Measurements from ENCODE around the gene ADAMTS17.

Gene ADAMTS17

DNA sequence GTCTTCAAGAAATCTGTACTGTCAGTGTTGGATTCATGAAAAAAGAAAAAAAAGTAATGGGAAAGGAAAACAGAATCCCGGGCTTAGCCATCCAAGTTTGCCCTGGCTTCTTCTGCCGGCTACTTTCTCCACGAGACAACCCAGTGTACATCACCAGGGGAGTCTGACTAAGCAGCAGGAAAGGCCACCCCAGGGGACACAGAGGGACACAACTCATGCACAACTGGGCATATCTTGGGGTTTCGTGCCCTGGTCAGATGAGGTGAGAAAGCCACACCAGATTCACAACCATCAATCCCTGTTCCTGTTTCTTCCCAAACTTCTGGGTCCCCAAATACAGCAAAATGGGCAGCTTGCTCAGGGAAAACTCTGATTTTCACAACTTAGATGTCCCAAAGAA lies 33.2 kb downstream of the ADAMTS17 start:
- Mint-ChIP-seq H3K9me3 (no peaks in the 10 kb centered on the region), H3K36me3 (ENCODE audit: low read depth) (peaks cover 12% of the 10 kb centered on the region), H3K27me3 (no peaks in the 10 kb centered on the region), H3K27ac (no peak overlapping the region), H3K4me1 (ENCODE audit: low read depth) (peaks cover 21% of the 10 kb centered on the region), H3K4me3 (no peak overlapping the region)
- no peak for DNase-seq

DNA sequence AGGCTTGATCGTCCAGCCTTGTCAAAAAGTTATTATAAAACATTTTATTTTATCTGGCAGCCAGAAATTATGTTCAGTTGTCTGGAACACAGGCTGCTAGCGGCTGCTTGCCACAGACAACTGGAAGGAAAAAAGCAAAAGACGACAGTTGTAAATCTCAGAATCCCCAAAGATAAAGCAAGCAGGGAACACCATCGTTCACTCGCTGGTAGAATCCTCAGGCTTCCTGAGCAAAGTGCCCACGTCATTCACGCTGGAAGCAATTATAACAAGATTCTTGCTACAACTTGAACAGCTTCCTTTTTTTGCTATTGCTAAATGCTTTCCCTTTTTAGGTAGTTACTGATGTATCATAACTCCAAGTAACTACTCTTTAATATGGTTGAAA lies 33.6 kb downstream of the ADAMTS17 start:
- Mint-ChIP-seq H3K4me1 (ENCODE audit: low read depth) (peaks cover 21% of the 10 kb centered on the region), H3K27me3 (no peaks in the 10 kb centered on the region), H3K9me3 (no peaks in the 10 kb centered on the region), H3K27ac (peak overlapping the region; percentile 80), H3K4me3 (peak overlapping the region; percentile 13), H3K36me3 (ENCODE audit: low read depth) (peaks cover 12% of the 10 kb centered on the region)
- DNase-seq, result no peak

DNA sequence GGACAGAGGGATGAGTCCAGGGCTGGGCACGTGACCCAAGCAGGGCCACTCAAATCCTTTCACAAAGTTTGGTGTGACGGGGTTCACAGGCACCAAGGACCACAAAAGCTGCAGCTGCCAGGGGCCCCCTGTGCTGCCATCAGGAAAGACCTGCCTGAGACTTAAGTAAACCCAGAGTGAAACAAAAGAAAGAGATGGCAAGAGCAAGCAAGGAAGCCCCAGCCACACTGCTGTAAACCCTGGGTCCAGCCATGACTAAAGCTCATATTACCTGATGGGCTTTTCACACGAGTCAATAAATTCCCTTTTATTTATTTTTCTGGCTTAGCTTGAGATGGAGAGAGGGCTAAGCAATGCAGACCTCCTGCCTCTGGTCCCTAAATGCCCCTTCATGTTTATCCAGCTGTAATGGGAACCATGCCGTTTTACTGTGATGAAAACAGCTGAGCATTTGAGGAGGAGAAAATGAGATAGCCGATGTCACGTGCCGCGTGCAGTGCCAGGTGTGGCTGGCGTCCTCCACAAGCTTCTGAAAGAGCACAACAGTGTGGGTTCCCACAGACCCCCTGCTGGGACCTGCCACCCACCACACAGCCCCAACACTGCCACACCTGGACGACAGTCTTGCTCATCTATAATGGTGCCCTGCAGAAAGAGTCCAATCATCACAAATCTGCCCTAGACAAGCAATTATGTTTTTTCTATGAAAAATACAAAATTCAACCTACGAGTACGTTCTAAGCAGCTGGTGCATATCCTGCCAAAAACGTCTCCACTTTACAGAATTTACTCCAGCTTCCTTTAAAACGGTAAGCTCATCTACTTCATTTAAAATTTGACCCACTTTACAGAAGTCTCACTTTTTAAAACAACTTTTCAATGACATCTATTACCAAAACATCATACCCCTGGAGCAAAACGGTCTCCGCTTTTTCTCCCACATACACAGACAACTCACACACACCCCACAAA lies 34.2 kb downstream of the ADAMTS17 start:
- no peaks in the 10 kb centered on the region for H3K9me3 Mint-ChIP-seq
- H3K36me3 Mint-ChIP-seq (ENCODE audit: low read depth), result peaks cover 13% of the 10 kb centered on the region
- H3K4me1 Mint-ChIP-seq (ENCODE audit: low read depth), result peaks cover 22% of the 10 kb centered on the region
- peak overlapping the region; percentile 62 for H3K4me3 Mint-ChIP-seq
- peak overlapping the region; percentile 80 for H3K27ac Mint-ChIP-seq
- DNase-seq, result no peak
- no peaks in the 10 kb centered on the region for H3K27me3 Mint-ChIP-seq

DNA sequence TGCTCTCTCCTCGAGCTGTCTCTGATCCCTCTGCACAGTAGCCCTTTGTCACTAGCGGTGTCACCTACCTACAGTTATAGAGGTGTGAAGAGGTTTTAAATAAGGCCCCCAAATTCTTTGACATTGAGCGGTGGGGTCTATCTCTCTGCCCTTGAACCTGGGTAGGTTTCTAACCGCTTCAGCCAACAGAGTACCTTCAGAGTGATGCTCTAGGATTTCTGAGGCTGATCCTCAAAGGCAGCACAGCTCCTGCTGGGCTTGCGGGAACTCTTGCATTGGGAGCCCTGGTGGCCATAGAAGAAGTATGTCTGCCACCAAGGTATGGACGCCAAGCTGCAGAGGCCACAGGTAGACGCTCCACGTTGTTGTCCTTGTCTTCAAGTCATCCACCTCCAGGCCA lies 35.7 kb downstream of the ADAMTS17 start:
- Mint-ChIP-seq H3K4me1 (ENCODE audit: low read depth) (peaks cover 28% of the 10 kb centered on the region), H3K4me3 (no peak overlapping the region), H3K27me3 (no peaks in the 10 kb centered on the region), H3K9me3 (no peaks in the 10 kb centered on the region), H3K36me3 (ENCODE audit: low read depth) (peaks cover 9% of the 10 kb centered on the region), H3K27ac (no peak overlapping the region)
- DNase-seq, result no peak

DNA sequence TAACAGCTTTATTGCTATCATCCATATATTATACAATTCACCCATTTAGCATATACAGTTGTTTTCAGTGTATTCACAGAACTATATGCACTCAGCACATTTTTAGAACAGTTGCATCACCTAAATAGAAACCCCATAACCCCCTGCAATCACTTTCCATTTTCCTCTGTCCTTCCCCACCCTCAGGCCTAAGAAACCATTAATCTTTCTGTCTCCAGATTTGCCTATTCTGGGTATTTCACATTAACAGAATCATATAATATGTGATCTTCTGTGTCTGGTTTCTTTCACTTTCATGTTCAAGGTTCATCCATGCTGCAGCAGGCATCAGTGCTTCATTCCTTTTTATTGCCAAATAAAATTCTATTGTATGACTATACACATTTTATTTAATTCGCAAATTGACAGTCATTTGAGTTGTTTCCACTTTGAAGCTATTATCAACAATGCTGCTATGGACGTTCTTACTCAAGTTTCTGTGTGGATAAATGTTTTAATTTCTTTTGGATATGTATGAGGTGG lies 39.8 kb downstream of the ADAMTS17 start:
- H3K9me3 Mint-ChIP-seq, result peaks cover 4% of the 10 kb centered on the region
- no peak overlapping the region for H3K4me3 Mint-ChIP-seq
- H3K27ac Mint-ChIP-seq, result no peak overlapping the region
- peaks cover 16% of the 10 kb centered on the region for H3K36me3 Mint-ChIP-seq (ENCODE audit: low read depth)
- no peaks in the 10 kb centered on the region for H3K27me3 Mint-ChIP-seq
- no peak for DNase-seq
- H3K4me1 Mint-ChIP-seq (ENCODE audit: low read depth), result peaks cover 12% of the 10 kb centered on the region

DNA sequence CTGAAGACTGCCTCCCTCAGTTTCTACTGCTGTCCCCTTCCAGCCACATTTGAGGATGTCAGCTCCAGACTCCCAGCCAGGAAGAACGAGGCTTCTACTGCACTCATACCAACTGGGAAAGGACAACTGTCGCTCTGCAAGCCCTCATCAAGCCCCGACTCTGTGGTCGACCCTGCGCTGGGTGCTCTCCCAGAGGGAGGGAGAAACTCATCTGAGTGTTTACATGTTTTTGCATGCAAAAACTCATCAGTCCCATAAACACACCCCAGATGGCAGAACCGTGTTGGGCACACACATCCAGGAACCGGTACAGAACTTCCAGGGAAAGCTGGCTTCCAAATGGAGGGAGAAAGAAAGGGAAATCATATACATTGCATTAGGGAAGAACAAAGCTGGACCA lies 43.5 kb downstream of the ADAMTS17 start:
- Mint-ChIP-seq H3K4me3 (no peak overlapping the region), H3K9me3 (peaks cover 8% of the 10 kb centered on the region), H3K4me1 (ENCODE audit: low read depth) (peaks cover 9% of the 10 kb centered on the region), H3K27ac (no peak overlapping the region), H3K36me3 (ENCODE audit: low read depth) (peaks cover 18% of the 10 kb centered on the region), H3K27me3 (no peaks in the 10 kb centered on the region)
- DNase-seq, result no peak

DNA sequence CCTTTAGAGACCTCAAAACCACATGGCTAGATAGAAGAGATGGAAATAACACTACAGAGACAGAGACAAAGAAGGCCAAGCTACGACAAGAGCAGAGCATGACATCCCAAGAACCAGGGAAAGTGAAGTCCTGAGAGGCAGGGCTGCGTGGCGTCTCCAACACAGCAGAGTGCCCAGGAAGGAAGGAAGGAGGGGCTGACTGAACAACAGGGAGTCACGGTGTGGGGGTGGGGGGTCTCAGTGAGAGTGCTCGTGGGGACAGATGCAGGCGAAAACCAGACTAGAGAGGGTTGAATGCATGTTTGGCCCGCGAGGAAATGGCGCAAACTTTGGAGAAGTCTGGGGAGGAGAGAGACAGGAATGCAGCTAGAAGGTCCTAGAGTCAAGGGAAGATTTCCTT lies 44.0 kb downstream of the ADAMTS17 start:
- no peak for DNase-seq
- Mint-ChIP-seq H3K27ac (no peak overlapping the region), H3K9me3 (peaks cover 8% of the 10 kb centered on the region), H3K4me1 (ENCODE audit: low read depth) (peaks cover 9% of the 10 kb centered on the region), H3K4me3 (no peak overlapping the region), H3K27me3 (no peaks in the 10 kb centered on the region), H3K36me3 (ENCODE audit: low read depth) (peaks cover 18% of the 10 kb centered on the region)

DNA sequence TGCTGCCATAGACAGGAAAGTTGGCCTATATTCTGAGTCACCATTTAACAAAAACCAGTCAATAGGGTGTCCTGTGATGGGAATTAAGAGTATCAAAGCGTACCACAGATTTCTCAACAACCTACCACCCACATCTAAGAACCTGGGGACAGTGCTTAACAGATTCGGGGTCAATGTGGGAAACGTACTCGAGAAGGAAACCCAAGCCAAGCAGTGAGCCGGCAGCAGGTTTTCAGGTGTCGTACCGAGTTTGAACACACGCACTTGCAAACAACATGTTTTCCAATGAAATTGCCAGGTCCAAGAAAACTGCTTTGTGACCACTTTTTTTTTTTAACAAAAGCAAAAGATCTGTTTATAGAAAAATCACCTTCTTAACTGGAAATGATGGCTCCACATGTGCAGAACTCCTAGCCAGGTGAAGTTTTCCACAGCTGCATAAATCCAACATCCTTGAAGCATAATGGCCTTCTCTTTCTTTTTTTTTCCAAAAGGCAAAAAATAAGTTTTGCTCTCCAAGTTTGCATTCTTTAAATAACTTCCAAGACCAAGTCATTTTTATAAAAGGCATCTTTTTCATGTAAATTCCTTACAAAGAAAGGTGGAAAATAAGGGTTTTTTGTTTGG lies 45.7 kb downstream of the ADAMTS17 start:
- no peak for DNase-seq
- H3K27ac Mint-ChIP-seq, result no peak overlapping the region
- H3K36me3 Mint-ChIP-seq (ENCODE audit: low read depth), result peaks cover 12% of the 10 kb centered on the region
- H3K4me1 Mint-ChIP-seq (ENCODE audit: low read depth), result peaks cover 5% of the 10 kb centered on the region
- H3K27me3 Mint-ChIP-seq, result no peaks in the 10 kb centered on the region
- H3K4me3 Mint-ChIP-seq, result no peak overlapping the region
- H3K9me3 Mint-ChIP-seq, result peaks cover 18% of the 10 kb centered on the region

DNA sequence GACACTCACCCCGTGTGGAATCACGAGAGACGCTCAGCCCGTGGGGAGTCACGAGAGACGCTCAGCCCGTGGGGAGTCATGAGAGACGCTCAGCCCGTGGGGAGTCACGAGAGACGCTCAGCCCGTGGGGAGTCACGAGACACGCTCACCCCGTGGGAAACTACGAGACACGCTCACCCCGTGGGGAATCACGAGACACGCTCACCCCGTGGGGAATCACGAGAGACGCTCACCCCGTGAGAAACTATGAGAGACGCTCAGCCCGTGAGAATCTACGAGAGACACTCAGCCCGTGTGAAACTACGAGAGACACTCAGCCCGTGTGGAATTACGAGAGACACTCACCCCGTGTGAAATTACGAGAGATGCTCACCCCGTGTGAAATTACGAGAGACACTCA lies 49.8 kb downstream of the ADAMTS17 start:
- peaks cover 22% of the 10 kb centered on the region for H3K9me3 Mint-ChIP-seq
- H3K27ac Mint-ChIP-seq, result no peak overlapping the region
- no peaks in the 10 kb centered on the region for H3K27me3 Mint-ChIP-seq
- H3K4me1 Mint-ChIP-seq (ENCODE audit: low read depth), result peaks cover 12% of the 10 kb centered on the region
- peaks cover 9% of the 10 kb centered on the region for H3K36me3 Mint-ChIP-seq (ENCODE audit: low read depth)
- no peak for DNase-seq
- no peak overlapping the region for H3K4me3 Mint-ChIP-seq

DNA sequence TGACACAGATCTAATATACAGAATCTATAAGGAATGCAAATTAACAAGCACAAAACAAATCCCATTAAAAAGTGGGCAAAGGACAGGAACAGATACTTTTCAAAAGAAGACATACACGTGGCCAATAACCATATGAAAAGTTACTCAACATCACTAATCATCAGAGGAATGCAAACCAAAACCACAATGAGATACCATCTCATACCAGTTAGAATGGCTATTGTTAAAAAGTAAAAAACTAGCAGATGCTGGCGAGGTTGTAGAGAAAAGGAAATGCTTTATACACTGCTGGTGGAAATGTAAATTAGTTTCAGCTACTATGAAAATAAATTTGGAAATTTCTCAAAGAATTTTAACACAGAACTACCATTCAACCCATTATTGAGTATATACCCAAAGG lies 50.7 kb downstream of the ADAMTS17 start:
- DNase-seq, result no peak

DNA sequence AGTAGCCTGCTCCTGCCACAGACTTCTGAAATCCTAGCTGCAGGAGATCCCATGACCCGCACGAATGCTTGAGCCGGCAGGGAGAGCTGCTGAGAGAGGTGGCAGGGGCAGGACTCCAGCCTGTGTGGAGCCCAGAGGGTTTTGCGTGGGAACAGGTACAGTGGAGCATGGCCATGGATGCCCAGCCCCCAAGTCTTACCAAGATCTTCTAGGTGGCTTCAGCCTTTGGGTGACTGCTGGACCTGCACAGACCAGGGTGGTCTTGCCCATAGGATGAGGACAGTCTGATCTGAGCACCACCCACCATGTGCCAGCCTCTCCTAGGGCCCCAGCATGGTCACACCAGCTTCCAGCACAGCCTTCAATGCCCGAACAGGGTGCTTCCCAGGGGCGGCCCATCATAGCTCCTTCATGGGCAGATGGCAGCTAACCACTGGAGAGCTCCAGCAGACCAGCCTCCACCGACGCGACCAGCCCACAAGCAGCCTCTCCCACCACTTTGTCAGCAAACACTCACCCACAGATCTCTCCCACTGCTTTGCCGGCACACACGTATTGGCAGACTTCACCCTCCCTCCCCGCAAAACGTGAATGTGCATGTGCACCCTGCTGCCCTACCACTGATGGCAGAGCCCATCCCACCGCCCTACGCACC lies 56.0 kb downstream of the ADAMTS17 start:
- no peak for DNase-seq
- H3K36me3 Mint-ChIP-seq (ENCODE audit: low read depth), result peaks cover 5% of the 10 kb centered on the region
- no peak overlapping the region for H3K27ac Mint-ChIP-seq

More for the DNA sequence above, 50.7 kb downstream of the ADAMTS17 start:
- Mint-ChIP-seq H3K27ac (no peak overlapping the region), H3K27me3 (no peaks in the 10 kb centered on the region), H3K4me1 (ENCODE audit: low read depth) (peaks cover 12% of the 10 kb centered on the region), H3K4me3 (no peak overlapping the region), H3K36me3 (ENCODE audit: low read depth) (peaks cover 5% of the 10 kb centered on the region), H3K9me3 (peaks cover 22% of the 10 kb centered on the region)

DNA sequence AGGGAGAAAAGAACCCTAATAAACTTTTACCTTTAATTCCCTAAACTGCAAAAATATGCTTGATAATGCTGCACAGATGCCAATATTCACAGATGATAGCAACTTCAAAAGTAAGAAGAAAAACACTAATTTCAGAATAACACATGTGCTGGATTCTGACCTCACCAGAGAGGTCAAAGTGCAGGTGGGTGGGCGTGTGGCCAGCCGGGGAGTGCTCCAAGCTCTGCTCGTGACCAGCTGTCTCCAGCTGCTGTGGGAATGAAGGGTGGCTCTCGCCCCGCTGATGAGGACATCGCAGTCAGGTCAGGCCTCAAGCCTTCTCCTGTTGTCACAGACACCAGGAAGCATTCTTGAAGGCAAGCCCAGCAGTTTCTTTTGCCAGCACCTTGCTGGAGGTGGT lies 57.1 kb downstream of the ADAMTS17 start:
- H3K27ac Mint-ChIP-seq, result no peak overlapping the region
- H3K4me1 Mint-ChIP-seq (ENCODE audit: low read depth), result peaks cover under 1% of the 10 kb centered on the region
- peaks cover 5% of the 10 kb centered on the region for H3K36me3 Mint-ChIP-seq (ENCODE audit: low read depth)
- peaks cover 8% of the 10 kb centered on the region for H3K9me3 Mint-ChIP-seq
- no peak for DNase-seq
- no peak overlapping the region for H3K4me3 Mint-ChIP-seq
- no peaks in the 10 kb centered on the region for H3K27me3 Mint-ChIP-seq

More for the DNA sequence above, 56.0 kb downstream of the ADAMTS17 start:
- H3K4me3 Mint-ChIP-seq, result no peak overlapping the region
- H3K4me1 Mint-ChIP-seq (ENCODE audit: low read depth), result peaks cover 6% of the 10 kb centered on the region
- H3K9me3 Mint-ChIP-seq, result peaks cover 8% of the 10 kb centered on the region
- H3K27me3 Mint-ChIP-seq, result no peaks in the 10 kb centered on the region

DNA sequence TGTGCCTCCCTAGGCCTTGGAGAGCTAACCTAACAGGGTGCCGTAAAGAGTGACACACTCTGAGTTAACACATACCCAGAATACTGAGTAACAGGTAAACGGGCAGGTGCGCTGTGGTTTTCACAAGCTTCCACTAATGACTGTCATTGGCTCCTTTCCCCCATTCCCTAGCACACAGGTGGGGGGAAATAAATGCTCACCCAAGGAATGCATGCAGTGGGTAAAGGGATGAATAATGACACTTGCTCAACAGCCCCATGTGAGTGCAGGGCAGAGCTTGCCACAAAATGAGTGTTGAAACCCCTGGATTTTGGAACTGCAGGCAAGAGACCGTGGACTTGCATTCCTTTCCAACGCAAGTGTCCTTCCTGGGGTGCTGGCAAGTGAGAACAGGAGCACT lies 57.6 kb downstream of the ADAMTS17 start:
- peaks cover 5% of the 10 kb centered on the region for H3K36me3 Mint-ChIP-seq (ENCODE audit: low read depth)
- no peak for DNase-seq
- H3K4me1 Mint-ChIP-seq (ENCODE audit: low read depth), result no peaks in the 10 kb centered on the region
- no peaks in the 10 kb centered on the region for H3K27me3 Mint-ChIP-seq
- H3K27ac Mint-ChIP-seq, result no peak overlapping the region
- no peak overlapping the region for H3K4me3 Mint-ChIP-seq
- H3K9me3 Mint-ChIP-seq, result peaks cover 8% of the 10 kb centered on the region

DNA sequence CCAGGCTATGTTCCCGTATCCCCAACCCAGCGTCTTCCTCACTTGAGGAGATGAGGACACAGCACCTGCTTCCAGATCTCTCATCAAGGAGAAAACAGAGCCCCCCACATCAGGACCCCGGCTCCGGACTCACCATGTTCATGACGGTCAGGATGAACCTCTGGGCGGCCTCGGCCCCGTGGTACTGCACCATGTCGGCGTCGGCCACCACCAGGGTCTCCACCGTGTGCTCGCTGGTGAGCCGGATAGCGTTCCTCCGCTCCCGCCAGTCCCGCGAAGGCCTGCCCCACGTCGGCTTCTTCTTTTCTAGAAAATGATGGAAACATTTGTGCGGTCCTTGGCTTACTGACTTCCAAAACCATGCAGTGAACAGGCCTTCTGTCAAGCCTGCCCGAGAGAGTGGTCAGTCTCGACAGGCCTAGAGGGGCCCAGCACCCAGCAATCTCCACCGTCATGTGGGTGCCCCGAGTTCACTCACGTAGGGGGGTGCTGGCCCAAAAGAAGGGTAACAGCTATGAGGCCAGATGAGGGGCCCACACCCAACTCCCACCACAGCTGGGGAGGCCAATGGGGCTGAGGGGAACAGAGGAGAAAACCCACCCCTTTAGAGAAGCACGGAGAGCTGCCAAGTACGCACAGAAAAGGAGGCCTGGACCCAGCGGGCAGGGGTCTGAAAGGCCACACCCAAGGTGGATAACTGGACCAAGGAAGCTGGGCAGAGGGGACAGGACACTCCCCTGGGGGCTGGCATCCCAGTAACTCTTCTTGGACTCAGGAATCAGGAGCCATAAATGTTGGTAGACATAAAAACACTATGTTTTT lies 60.5 kb downstream of the ADAMTS17 start:
- Mint-ChIP-seq H3K9me3 (no peaks in the 10 kb centered on the region), H3K27ac (no peak overlapping the region), H3K27me3 (no peaks in the 10 kb centered on the region), H3K4me3 (no peak overlapping the region), H3K4me1 (ENCODE audit: low read depth) (no peaks in the 10 kb centered on the region), H3K36me3 (ENCODE audit: low read depth) (peaks cover 6% of the 10 kb centered on the region)
- no peak for DNase-seq
